Fibroblast of lung (primary cell): ENCODE measurements around the gene ACER1. TPM values are rescaled to one million over a fixed set of nuclear protein-coding genes. Genes with fewer than 3 reads are reported as not detected.

ENCODE experiments used
- DNase-seq, 2 donors: peaks; one replicate each; pipeline versions ENCODE4 v3.0.0 to v3.0.0-alpha.2; 2010; ENCODE audit warnings: low read depth in 2 of 2
- H2AFZ ChIP-seq: 2 replicates; pipeline ENCODE4 v1.5.1; 2012; ENCODE audit warnings: low read length, control low read depth, inconsistent platforms
- H3K27ac ChIP-seq: 2 replicates; pipeline ENCODE4 v1.5.1; 2011; ENCODE audit warnings: low read length, control low read depth; ENCODE audit not compliant: insufficient read depth
- H3K27me3 ChIP-seq: 2 replicates; pipeline ENCODE4 v1.5.1; 2011; ENCODE audit warnings: mild to moderate bottlenecking, low read length; ENCODE audit not compliant: control insufficient read depth, insufficient read depth
- H3K36me3 ChIP-seq: 2 replicates; pipeline ENCODE4 v1.5.1; 2011; ENCODE audit warnings: low read length; ENCODE audit not compliant: control insufficient read depth, insufficient read depth
- H3K4me1 ChIP-seq: 2 replicates; pipeline ENCODE4 v1.5.1; 2011; ENCODE audit warnings: low read length; ENCODE audit not compliant: control insufficient read depth, insufficient read depth; ENCODE audit errors: extremely low read depth
- H3K4me2 ChIP-seq: 2 replicates; pipeline ENCODE4 v1.5.1; 2011; ENCODE audit warnings: low read length, control low read depth; ENCODE audit not compliant: insufficient read depth; ENCODE audit errors: extremely low read depth
- H3K4me3 ChIP-seq, 4 experiments: fragments of 200-600 bp in 1 of 4; sonication (generic) in 1 of 4; replicated peaks in 1 of 4; 2 replicates each; pipeline ENCODE4 v1.5.1; 2011 to 2016; ENCODE audit warnings: low read length in 4 of 4, low read depth in 3 of 4, mild to moderate bottlenecking in 3 of 4, control low read depth in 2 of 4, inconsistent platforms in 1 of 4, mixed read lengths in 1 of 4; ENCODE audit not compliant: insufficient read depth in 1 of 4; ENCODE audit errors: control extremely low read depth in 1 of 4
- H3K79me2 ChIP-seq: 2 replicates; pipeline ENCODE4 v1.5.1; 2012; ENCODE audit warnings: mild to moderate bottlenecking, low read length, inconsistent platforms; ENCODE audit not compliant: control insufficient read depth, insufficient read depth
- H3K9ac ChIP-seq: 2 replicates; pipeline ENCODE4 v1.5.1; 2011; ENCODE audit warnings: mild to moderate bottlenecking, low read length, control low read depth; ENCODE audit not compliant: insufficient read depth
- H3K9me3 ChIP-seq: 2 replicates; pipeline ENCODE4 v1.5.1; 2012; ENCODE audit warnings: low read depth, low read length; ENCODE audit not compliant: control insufficient read depth, insufficient read depth
- H4K20me1 ChIP-seq: 2 replicates; pipeline ENCODE4 v1.5.1; 2011; ENCODE audit warnings: low read length; ENCODE audit not compliant: control insufficient read depth, insufficient read depth; ENCODE audit errors: extremely low read depth
- CTCF ChIP-seq, 2 donors: IDR thresholded peaks in 1 of 2; conservative IDR thresholded peaks in 1 of 2; 1 replicate in 1 of 2; 2 replicates in 1 of 2; pipeline ENCODE4 v1.5.1; 2011 to 2012; ENCODE audit warnings: low read length in 2 of 2, control low read depth in 1 of 2, inconsistent platforms in 1 of 2, low read depth in 1 of 2, mild to moderate bottlenecking in 1 of 2
- EZH2 ChIP-seq: IDR thresholded peaks from 2 replicates; pipeline ENCODE4 v1.5.1; 2012; ENCODE audit warnings: low read length, control low read depth, mild to moderate bottlenecking; ENCODE audit errors: missing control alignments
- polyA plus RNA-seq, 2 donors: library from polyadenylated mRNA; depleted of rRNA in 1 of 2; stranded (reverse) in 1 of 2; unstranded in 1 of 2; fragments of >200 nt; gene quantifications; 2 replicates each; pipeline ENCODE4 v1.2.1, GENCODE V29; 2011 to 2012; ENCODE audit warnings: missing spikeins in 1 of 2
- total RNA-seq: library from RNA; depleted of rRNA; stranded (reverse); fragments of >200 nt; gene quantifications from 2 replicates; pipeline ENCODE4 v1.2.1, GENCODE V29; 2014

Gene ACER1
- total and polyA plus RNA-seq, 2 donors (not counting 1 experiment from before 2014, with no cell fraction given) = not detected

GRCh38 chr19:6264803-6265202 lies 68.6 kb downstream of the ACER1 start:
- Histone ChIP-seq H3K27ac (no peak overlapping the region), H3K4me2 (no peak overlapping the region), H3K4me1 (peaks cover 4% of the 10 kb centered on the region), H3K9me3 (no peaks in the 10 kb centered on the region), H3K27me3 (no peaks in the 10 kb centered on the region), H2AFZ (no peak overlapping the region), H4K20me1 (no peaks in the 10 kb centered on the region), H3K79me2 (peaks cover 38% of the 10 kb centered on the region), H3K36me3 (peaks cover 20% of the 10 kb centered on the region), H3K4me3 (no peak overlapping the region), H3K9ac (no peak overlapping the region)
- DNase-seq = no peak
- TF ChIP-seq EZH2 (no peak), CTCF (conservative IDR thresholded peaks at IDR 0.05 in 1 of 2, IDR thresholded peaks at IDR 0.05 in 1 of 2; ENCODE audit: low read depth in 1 of 2, low read length in 2 of 2) (no peak)

GRCh38 chr19:6263735-6264444 lies 69.5 kb downstream of the ACER1 start:
- peaks cover 38% of the 10 kb centered on the region for H3K79me2 ChIP-seq
- peak overlapping the region; percentile 22 for H3K27ac ChIP-seq
- H2AFZ ChIP-seq = no peak overlapping the region
- peak; percentile 55 to 62 for DNase-seq
- no peaks in the 10 kb centered on the region for H3K9me3 ChIP-seq
- H3K36me3 ChIP-seq = peaks cover 21% of the 10 kb centered on the region
- H3K4me3 ChIP-seq = no peak overlapping the region
- H4K20me1 ChIP-seq = no peaks in the 10 kb centered on the region
- no peak overlapping the region for H3K4me2 ChIP-seq
- H3K4me1 ChIP-seq = peaks cover 7% of the 10 kb centered on the region
- no peaks in the 10 kb centered on the region for H3K27me3 ChIP-seq
- no peak overlapping the region for H3K9ac ChIP-seq
- no peak for TF ChIP-seq EZH2
- no peak for TF ChIP-seq CTCF (conservative IDR thresholded peaks at IDR 0.05 in 1 of 2, IDR thresholded peaks at IDR 0.05 in 1 of 2; ENCODE audit: low read depth in 1 of 2, low read length in 2 of 2)

- Histone ChIP-seq H2AFZ (no peak overlapping the region), H4K20me1 (no peaks in the 10 kb centered on the region), H3K36me3 (peaks cover 21% of the 10 kb centered on the region), H3K4me3 (no peak overlapping the region), H3K4me1 (peaks cover 7% of the 10 kb centered on the region), H3K27ac (peak overlapping the region; percentile 22), H3K9me3 (no peaks in the 10 kb centered on the region), H3K9ac (no peak overlapping the region), H3K79me2 (peaks cover 40% of the 10 kb centered on the region), H3K27me3 (no peaks in the 10 kb centered on the region), H3K4me2 (no peak overlapping the region)
- TF ChIP-seq CTCF (conservative IDR thresholded peaks at IDR 0.05 in 1 of 2, IDR thresholded peaks at IDR 0.05 in 1 of 2; ENCODE audit: low read depth in 1 of 2, low read length in 2 of 2) (no peak), EZH2 (no peak)
- DNase-seq = no peak
Observed at GRCh38 chr19:6263306-6263705, 70.1 kb downstream of the ACER1 start.
